Measurements from ENCODE around the gene ANKS1B.

The ANKS1B gene

DNA sequence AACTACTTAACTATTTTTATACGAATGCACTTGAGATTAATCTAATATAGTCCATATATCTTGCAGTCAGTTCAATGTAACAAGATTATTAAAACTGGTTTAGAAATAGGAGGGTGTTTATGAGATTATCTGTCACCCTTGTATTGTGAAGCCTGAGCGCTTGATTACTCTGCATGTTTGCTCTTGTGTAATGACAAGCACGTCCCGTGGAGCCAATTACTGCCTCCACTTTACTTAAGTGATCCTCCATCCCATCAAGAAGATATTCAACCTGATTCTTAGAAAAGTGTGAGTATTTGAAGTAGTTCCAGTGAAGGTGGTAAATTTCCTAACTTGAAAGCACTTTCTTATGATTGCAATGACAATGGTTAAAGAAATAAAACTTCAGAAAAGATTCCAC is 752.4 kb downstream of the ANKS1B start:
- in situ Hi-C loops (cut with HindIII; ENCODE audit: low pct_ligation_motif_present, low sequenced_read_pairs): no loop called here
- Histone ChIP-seq H3K4me3 (ENCODE audit: low read depth, low read length) (no peak overlapping the region), H3K27ac (no peak overlapping the region), H3K36me3 (replicated peaks) (no peaks in the 10 kb centered on the region), H3K27me3 (replicated peaks) (no peaks in the 10 kb centered on the region)
- TF ChIP-seq, protein P1, sequence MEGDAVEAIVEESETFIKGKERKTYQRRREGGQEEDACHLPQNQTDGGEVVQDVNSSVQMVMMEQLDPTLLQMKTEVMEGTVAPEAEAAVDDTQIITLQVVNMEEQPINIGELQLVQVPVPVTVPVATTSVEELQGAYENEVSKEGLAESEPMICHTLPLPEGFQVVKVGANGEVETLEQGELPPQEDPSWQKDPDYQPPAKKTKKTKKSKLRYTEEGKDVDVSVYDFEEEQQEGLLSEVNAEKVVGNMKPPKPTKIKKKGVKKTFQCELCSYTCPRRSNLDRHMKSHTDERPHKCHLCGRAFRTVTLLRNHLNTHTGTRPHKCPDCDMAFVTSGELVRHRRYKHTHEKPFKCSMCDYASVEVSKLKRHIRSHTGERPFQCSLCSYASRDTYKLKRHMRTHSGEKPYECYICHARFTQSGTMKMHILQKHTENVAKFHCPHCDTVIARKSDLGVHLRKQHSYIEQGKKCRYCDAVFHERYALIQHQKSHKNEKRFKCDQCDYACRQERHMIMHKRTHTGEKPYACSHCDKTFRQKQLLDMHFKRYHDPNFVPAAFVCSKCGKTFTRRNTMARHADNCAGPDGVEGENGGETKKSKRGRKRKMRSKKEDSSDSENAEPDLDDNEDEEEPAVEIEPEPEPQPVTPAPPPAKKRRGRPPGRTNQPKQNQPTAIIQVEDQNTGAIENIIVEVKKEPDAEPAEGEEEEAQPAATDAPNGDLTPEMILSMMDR (IDR thresholded peaks at IDR 0.05; ENCODE audit: low read depth, low read length, missing control alignments): no peak
- no peak for DNase-seq

DNA sequence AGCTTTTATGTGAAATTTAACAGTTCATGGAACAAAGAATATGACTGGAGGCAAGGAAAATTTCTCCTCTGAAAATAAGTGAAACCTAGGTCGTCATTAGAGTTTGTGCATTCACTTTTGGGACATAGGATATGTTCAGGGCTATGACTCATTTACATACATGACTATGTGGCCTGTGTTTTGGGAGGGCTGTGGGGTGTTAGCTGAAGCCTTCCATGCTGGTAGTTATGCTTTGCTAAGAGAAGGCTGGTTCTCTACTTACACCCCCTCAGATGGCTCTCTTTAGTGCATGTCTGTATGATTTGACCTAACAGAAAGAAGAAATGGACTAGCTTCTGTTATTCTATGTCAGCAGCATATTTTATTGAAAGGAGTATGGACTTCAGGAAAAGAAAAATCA is 753.7 kb downstream of the ANKS1B start:
- Histone ChIP-seq H3K36me3 (replicated peaks) (no peaks in the 10 kb centered on the region), H3K27ac (no peak overlapping the region), H3K4me3 (ENCODE audit: low read depth, low read length) (no peak overlapping the region), H3K27me3 (replicated peaks) (no peaks in the 10 kb centered on the region)
- DNase-seq: no peak
- TF ChIP-seq, protein P1 (IDR thresholded peaks at IDR 0.05; ENCODE audit: low read depth, low read length, missing control alignments): no peak
- in situ Hi-C loops (cut with HindIII; ENCODE audit: low pct_ligation_motif_present, low sequenced_read_pairs): no loop called here

DNA sequence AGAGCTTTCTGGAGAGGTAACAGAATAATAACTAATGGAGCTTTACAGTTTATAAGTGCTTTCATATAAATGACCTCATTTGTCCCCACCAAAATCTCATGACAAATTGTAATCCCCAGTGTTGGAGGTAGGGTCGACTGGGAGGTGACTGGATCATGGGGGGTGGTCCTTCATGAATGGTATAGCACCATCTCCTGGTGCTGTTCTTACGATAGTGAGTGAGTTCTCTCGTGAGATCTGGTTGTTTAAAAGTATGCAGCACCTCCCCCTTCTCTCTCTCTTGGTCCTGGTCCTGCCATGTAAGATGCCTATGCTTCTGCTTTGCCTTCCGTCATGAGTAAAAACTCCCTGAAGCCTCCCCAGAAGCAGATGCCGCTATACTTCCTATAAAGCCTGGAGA is 760.5 kb downstream of the ANKS1B start:
- no peaks in the 10 kb centered on the region for H3K27me3 ChIP-seq (replicated peaks)
- TF ChIP-seq, protein P1 (IDR thresholded peaks at IDR 0.05; ENCODE audit: low read depth, low read length, missing control alignments): no peak
- in situ Hi-C loops (cut with HindIII; ENCODE audit: low pct_ligation_motif_present, low sequenced_read_pairs): no loop called here
- H3K27ac ChIP-seq: no peak overlapping the region
- H3K4me3 ChIP-seq (ENCODE audit: low read depth, low read length): no peak overlapping the region
- no peak for DNase-seq
- H3K36me3 ChIP-seq (replicated peaks): no peaks in the 10 kb centered on the region

DNA sequence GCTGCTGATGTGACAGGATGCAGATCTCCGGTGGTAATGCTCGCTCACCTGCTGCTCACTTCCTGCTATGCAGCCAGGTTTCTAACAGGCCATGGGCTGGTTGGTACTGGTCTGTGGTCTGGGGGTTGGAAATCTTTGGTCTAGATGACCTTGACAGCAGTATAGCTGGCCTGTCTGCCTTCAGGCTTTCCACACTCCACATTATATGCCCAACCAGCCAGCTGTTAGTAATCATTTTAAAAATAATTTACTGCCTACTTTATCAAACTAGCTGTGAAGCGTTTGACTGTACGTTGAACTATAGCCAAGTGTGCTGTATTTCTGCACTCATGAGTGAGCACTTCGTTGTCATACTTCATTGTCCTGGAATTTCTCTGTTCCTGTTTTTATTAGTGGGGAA is 761.2 kb downstream of the ANKS1B start:
- Histone ChIP-seq H3K27ac (no peak overlapping the region), H3K36me3 (replicated peaks) (no peaks in the 10 kb centered on the region), H3K4me3 (ENCODE audit: low read depth, low read length) (no peak overlapping the region), H3K27me3 (replicated peaks) (no peaks in the 10 kb centered on the region)
- DNase-seq: no peak
- TF ChIP-seq, protein P1 (IDR thresholded peaks at IDR 0.05; ENCODE audit: low read depth, low read length, missing control alignments): no peak
- in situ Hi-C loops (cut with HindIII; ENCODE audit: low pct_ligation_motif_present, low sequenced_read_pairs): no loop called here

DNA sequence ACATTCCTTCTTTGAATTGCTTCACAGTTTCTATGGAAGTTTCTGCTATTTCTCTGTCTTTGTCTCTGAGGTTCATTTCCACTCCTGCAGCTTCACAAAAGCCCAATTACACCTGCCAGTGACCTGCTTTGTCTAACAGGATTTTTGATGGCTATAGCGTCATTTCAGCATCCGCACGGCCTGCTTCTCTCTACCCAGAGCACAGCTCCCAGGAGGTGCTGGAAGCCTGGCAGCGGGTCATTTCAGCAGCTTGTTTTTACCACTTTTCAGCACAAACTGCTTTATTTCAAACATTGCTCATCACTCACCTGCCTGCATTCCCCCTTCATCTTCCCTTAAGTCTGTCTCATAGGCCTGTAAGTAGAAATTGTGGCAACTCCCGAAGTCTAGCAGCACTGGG is 771.7 kb downstream of the ANKS1B start:
- in situ Hi-C loops (cut with HindIII; ENCODE audit: low pct_ligation_motif_present, low sequenced_read_pairs): no loop called here
- no peaks in the 10 kb centered on the region for H3K27me3 ChIP-seq (replicated peaks)
- no peaks in the 10 kb centered on the region for H3K36me3 ChIP-seq (replicated peaks)
- TF ChIP-seq, protein P1 (IDR thresholded peaks at IDR 0.05; ENCODE audit: low read depth, low read length, missing control alignments): no peak
- H3K27ac ChIP-seq: no peak overlapping the region
- H3K4me3 ChIP-seq (ENCODE audit: low read depth, low read length): no peak overlapping the region
- DNase-seq: no peak

DNA sequence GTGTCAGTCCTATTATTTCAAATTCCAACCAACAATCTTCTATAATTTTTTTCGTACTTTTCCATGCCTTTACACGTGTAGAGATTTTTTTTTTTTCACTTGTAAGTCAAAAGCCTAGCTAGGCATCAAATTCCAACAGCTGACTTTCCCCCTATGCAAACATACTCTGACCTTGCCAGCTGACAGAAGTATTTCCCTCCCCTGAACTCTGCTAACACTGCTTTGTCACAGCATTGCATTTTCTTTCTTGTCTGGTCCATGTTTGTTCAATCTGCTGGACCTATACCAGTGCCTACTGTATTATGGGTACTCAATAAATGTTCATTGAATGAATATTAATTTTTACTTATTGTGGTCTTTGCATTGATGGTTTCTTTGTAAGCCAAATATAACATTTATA is 772.5 kb downstream of the ANKS1B start:
- H3K4me3 ChIP-seq (ENCODE audit: low read depth, low read length): no peak overlapping the region
- no peak overlapping the region for H3K27ac ChIP-seq
- TF ChIP-seq, protein P1 (IDR thresholded peaks at IDR 0.05; ENCODE audit: low read depth, low read length, missing control alignments): no peak
- H3K27me3 ChIP-seq (replicated peaks): no peaks in the 10 kb centered on the region
- in situ Hi-C loops (cut with HindIII; ENCODE audit: low pct_ligation_motif_present, low sequenced_read_pairs): no loop called here
- no peaks in the 10 kb centered on the region for H3K36me3 ChIP-seq (replicated peaks)
- no peak for DNase-seq

All from brain microvascular endothelial cell (primary cell).